T-helper 2 cell treated with Interferon-gamma antibody and Interleukin-4, amounts not matched to agents 5 μg/mL and 100 μg/mL, for 36 hours (primary cell): ENCODE data around the gene CCL21.

Experiments used
- DNase-seq: peaks from one replicate; pipeline ENCODE4 v3.0.0; 2021; ENCODE audit warnings: low spot score
- H3K27ac Mint-ChIP-seq: one replicate; pipeline ENCODE4 v1.8.0; 2021; ENCODE audit warnings: mild to moderate bottlenecking, mixed read lengths
- H3K27me3 Mint-ChIP-seq: one replicate; pipeline ENCODE4 v1.8.0; 2021; ENCODE audit warnings: low read depth, mixed read lengths
- H3K36me3 Mint-ChIP-seq: one replicate; pipeline ENCODE4 v1.8.0; 2021; ENCODE audit warnings: low read depth, mixed read lengths
- H3K4me1 Mint-ChIP-seq: one replicate; pipeline ENCODE4 v1.8.0; 2021; ENCODE audit warnings: low read depth, mixed read lengths
- H3K4me3 Mint-ChIP-seq: one replicate; pipeline ENCODE4 v1.8.0; 2022; ENCODE audit warnings: mild to moderate bottlenecking, moderate library complexity, mixed read lengths
- H3K9me3 Mint-ChIP-seq: one replicate; pipeline ENCODE4 v1.8.0; 2021; ENCODE audit warnings: mixed read lengths

Gene CCL21

DNA sequence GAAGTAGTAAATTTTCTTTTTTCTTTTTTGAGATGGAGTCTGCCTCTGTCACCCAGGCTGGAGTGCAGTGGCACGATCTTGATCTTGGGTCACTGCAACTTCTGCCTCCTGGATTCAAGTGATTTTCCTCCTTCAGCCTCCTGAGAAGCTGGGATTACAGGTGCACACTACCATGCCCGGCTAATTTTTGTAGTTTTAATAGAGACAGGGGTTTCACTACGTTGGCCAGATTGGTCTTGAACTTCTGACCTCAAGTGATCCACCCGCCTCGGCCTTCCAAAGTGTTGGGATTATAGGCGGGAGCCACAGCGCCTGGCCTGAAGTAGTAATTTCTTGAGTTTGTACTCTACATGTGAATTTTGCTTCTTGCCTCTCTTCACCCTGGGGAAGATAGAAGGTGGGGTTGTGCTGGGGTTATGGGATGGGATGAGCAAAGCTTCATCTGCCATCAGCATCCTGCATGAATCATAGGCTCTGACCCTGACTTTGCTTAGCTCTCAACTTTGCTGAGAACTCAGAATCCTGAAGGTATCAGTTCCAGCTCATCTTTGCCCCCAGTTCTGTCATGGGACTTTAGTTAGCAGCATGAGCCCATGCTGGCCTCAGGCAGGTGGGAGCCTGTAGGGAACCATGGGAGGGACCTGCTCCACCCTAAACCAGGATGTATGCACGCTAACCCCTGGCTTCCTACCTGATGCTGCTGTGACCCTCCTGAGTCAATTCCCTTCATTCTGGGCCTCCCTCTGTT is 9.3 kb upstream of the CCL21 start:
- no peak overlapping the region for H3K4me3 Mint-ChIP-seq
- no peaks in the 10 kb centered on the region for H3K9me3 Mint-ChIP-seq
- peaks cover 2% of the 10 kb centered on the region for H3K27me3 Mint-ChIP-seq
- no peak for DNase-seq
- H3K4me1 Mint-ChIP-seq, result no peaks in the 10 kb centered on the region
- no peaks in the 10 kb centered on the region for H3K36me3 Mint-ChIP-seq
- no peak overlapping the region for H3K27ac Mint-ChIP-seq

GRCh38 chr9:34717996-34718614 is 8.2 kb upstream of the CCL21 start:
- peaks cover 8% of the 10 kb centered on the region for H3K27me3 Mint-ChIP-seq
- H3K4me1 Mint-ChIP-seq, result no peaks in the 10 kb centered on the region
- DNase-seq, result no peak
- no peaks in the 10 kb centered on the region for H3K9me3 Mint-ChIP-seq
- no peak overlapping the region for H3K4me3 Mint-ChIP-seq
- no peak overlapping the region for H3K27ac Mint-ChIP-seq
- no peaks in the 10 kb centered on the region for H3K36me3 Mint-ChIP-seq

- Mint-ChIP-seq H3K36me3 (no peaks in the 10 kb centered on the region), H3K9me3 (no peaks in the 10 kb centered on the region), H3K4me1 (no peaks in the 10 kb centered on the region), H3K27ac (no peak overlapping the region), H3K4me3 (no peak overlapping the region), H3K27me3 (peaks cover 20% of the 10 kb centered on the region)
- DNase-seq, result no peak
Observed at GRCh38 chr9:34716711-34717110, 6.8 kb upstream of the CCL21 start.

DNA sequence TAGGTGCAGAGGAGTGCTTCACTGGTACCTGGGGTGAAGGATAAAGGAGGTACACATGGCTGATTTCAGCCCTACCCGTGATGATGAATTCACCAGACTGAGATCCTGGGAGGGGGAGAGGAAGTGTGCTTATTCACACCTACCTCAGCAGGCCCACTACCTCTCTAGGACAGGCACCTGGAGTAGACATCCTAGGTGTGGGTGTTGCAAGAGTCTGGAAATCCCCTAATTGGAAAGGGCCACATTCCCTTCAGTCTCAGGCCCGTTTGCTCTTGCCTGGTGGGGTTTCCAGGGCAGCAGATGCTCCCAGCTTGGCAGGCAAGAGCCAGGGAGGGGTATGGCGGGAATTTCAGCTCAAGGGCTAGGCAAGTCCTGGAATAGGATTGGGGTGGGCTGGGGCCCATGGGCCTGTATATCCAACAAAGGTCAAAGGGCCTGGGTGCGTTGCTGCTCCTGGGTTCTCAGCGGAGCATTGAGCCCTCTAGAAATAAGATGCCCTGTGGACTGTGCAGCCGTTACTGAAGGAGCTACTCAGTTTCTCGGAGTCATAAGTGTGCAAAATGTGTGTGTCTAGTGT is 5.8 kb upstream of the CCL21 start:
- Mint-ChIP-seq H3K27me3 (peaks cover 21% of the 10 kb centered on the region), H3K4me1 (no peaks in the 10 kb centered on the region), H3K9me3 (no peaks in the 10 kb centered on the region), H3K36me3 (no peaks in the 10 kb centered on the region), H3K27ac (no peak overlapping the region), H3K4me3 (no peak overlapping the region)
- no peak for DNase-seq

DNA sequence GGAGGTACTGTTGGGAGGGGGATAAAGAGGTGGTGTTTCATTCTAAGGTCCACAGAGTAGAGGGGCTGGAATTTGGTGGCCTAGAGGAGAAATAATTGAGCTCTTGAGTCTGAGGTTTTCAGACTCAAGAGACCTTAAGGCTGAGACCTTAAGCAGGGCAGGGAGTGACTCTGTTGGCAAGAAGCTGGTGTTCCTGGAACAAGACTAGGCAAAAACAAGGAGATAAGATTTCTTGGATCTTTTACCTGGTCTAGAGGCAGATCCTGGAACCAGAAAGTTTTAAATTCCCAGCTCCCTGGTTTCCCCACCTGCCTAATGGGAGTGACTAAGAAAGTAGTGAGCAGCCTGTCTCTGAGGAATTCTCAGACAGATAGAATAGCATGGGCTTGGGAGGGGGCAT is 4.1 kb upstream of the CCL21 start:
- no peak for DNase-seq
- Mint-ChIP-seq H3K36me3 (no peaks in the 10 kb centered on the region), H3K27ac (no peak overlapping the region), H3K9me3 (no peaks in the 10 kb centered on the region), H3K4me3 (no peak overlapping the region), H3K27me3 (peaks cover 21% of the 10 kb centered on the region), H3K4me1 (no peaks in the 10 kb centered on the region)

GRCh38 chr9:34712140-34712539 is 2.2 kb upstream of the CCL21 start:
- Mint-ChIP-seq H3K4me3 (no peak overlapping the region), H3K27ac (no peak overlapping the region), H3K27me3 (peaks cover 21% of the 10 kb centered on the region), H3K36me3 (no peaks in the 10 kb centered on the region), H3K9me3 (no peaks in the 10 kb centered on the region), H3K4me1 (no peaks in the 10 kb centered on the region)
- no peak for DNase-seq

DNA sequence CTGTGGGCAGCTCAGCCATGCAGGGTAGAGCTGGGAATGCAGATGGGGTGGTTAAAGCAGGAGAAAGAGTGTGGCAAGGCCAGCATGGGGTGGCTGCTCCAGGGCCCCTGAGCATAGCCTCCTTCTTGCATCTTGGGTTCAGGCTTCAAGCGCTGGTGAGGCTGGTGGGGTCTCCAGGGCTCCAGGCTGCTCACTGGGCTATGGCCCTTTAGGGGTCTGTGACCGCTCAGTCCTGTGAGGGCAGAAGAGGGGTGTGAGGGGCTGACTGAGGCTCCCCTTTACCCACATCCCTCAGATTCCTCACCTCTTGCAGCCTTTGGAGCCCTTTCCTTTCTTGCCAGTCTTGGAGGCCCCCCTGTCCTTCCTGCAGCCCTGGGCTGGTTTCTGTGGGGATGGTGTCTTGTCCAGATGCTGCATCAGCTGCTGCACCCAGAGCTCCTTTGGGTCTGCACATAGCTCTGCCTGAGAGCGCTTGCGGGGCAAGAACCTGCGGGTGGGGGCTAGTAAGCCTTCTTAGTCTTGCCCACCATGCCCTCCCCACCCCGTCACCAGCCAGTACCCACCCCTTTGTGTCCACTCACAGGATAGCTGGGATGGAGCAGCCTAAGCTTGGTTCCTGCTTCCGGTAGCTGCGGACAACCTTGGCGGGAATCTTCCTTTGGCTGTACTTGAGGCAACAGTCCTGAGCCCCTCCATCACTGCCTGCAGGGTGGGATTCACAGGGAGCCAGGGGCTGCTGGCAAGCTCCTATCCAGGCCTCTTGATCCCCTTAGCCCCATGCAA is 549 bp downstream of the CCL21 start:
- no peak for DNase-seq
- no peaks in the 10 kb centered on the region for H3K9me3 Mint-ChIP-seq
- no peaks in the 10 kb centered on the region for H3K36me3 Mint-ChIP-seq
- peaks cover 19% of the 10 kb centered on the region for H3K27me3 Mint-ChIP-seq
- no peak overlapping the region for H3K27ac Mint-ChIP-seq
- H3K4me3 Mint-ChIP-seq, result no peak overlapping the region
- no peaks in the 10 kb centered on the region for H3K4me1 Mint-ChIP-seq

GRCh38 chr9:34707130-34707529 is 2.8 kb downstream of the CCL21 start:
- no peaks in the 10 kb centered on the region for H3K36me3 Mint-ChIP-seq
- no peaks in the 10 kb centered on the region for H3K9me3 Mint-ChIP-seq
- no peak overlapping the region for H3K27ac Mint-ChIP-seq
- DNase-seq, result no peak
- H3K4me1 Mint-ChIP-seq, result peaks cover under 1% of the 10 kb centered on the region
- no peak overlapping the region for H3K4me3 Mint-ChIP-seq
- peaks cover 7% of the 10 kb centered on the region for H3K27me3 Mint-ChIP-seq

GRCh38 chr9:34701769-34702736 is 7.9 kb downstream of the CCL21 start:
- Mint-ChIP-seq H3K9me3 (no peaks in the 10 kb centered on the region), H3K36me3 (no peaks in the 10 kb centered on the region), H3K4me3 (peak overlapping the region; percentile 80), H3K27ac (no peak overlapping the region), H3K4me1 (peaks cover 12% of the 10 kb centered on the region), H3K27me3 (peaks cover 27% of the 10 kb centered on the region)
- peak; percentile 69 for DNase-seq

DNA sequence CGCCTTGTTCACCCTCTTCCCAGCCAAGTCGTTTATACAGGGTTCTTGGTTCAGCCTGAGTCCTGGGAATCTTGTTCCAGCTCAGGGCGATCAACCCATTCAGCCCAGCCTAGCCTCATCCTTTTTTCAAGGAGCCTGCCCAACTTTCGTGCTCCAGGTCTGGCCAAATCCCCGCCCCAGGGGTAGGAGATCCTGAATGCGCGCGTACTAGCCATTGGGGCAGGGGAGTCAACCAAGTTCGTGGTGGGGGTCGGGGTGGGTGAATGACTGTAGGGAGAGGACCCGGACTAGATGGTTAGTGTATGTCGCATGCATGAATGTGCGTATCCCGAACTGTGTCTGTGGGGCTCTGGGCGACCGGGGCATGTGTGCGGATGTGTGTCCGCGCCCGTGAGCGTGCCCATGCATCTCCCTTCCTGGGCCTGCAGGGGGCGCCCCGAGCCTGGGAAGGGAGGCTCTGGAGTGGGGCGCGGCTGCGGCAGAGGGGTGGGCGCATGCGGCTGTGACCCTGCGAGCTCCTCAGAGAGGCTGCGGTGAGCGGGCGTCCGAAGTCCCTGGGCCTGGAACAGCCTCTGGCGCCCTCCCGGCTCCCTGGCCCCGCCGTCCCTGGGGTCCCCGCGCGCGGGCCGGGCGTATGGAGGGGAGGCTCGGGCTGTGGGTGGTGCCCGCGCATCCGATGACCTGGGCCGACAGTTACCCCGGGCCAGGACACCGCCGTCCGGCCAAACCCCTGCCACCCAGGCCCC is 8.7 kb downstream of the CCL21 start:
- H3K27me3 Mint-ChIP-seq, result peaks cover 27% of the 10 kb centered on the region
- no peaks in the 10 kb centered on the region for H3K9me3 Mint-ChIP-seq
- peak; percentile 76 for DNase-seq
- no peak overlapping the region for H3K27ac Mint-ChIP-seq
- H3K4me3 Mint-ChIP-seq, result peak overlapping the region; percentile 27
- H3K36me3 Mint-ChIP-seq, result no peaks in the 10 kb centered on the region
- H3K4me1 Mint-ChIP-seq, result peaks cover 12% of the 10 kb centered on the region

GRCh38 chr9:34694811-34695210 is 15.1 kb downstream of the CCL21 start:
- Mint-ChIP-seq H3K9me3 (no peaks in the 10 kb centered on the region), H3K27me3 (peaks cover 9% of the 10 kb centered on the region), H3K4me3 (no peak overlapping the region), H3K36me3 (no peaks in the 10 kb centered on the region), H3K4me1 (no peaks in the 10 kb centered on the region), H3K27ac (no peak overlapping the region)
- DNase-seq, result no peak

- no peak overlapping the region for H3K4me3 Mint-ChIP-seq
- no peaks in the 10 kb centered on the region for H3K27me3 Mint-ChIP-seq
- no peak overlapping the region for H3K27ac Mint-ChIP-seq
- no peaks in the 10 kb centered on the region for H3K4me1 Mint-ChIP-seq
- no peaks in the 10 kb centered on the region for H3K36me3 Mint-ChIP-seq
- no peak for DNase-seq
- H3K9me3 Mint-ChIP-seq, result no peaks in the 10 kb centered on the region
Observed at GRCh38 chr9:34693560-34693959, 16.4 kb downstream of the CCL21 start.

DNA sequence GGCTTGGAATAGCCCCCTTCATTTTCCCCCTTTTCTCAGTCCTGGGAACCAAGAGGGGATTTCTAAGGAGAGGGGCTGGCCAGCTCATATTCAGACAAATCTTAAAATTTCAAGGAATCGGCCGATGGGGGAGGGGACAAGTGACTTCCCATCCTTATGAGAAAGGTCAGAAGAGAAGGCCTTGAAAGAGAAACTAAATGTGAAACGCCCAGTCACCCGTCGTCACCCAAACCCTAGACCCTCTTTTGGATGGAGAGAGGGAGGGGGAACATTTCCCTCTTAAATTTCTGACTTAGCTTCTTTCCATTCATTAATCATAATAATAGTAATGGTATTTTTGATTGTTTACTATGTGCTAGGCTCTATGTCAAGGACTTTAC is 18.0 kb downstream of the CCL21 start:
- no peaks in the 10 kb centered on the region for H3K27me3 Mint-ChIP-seq
- no peaks in the 10 kb centered on the region for H3K9me3 Mint-ChIP-seq
- no peak for DNase-seq
- no peak overlapping the region for H3K4me3 Mint-ChIP-seq
- H3K27ac Mint-ChIP-seq, result no peak overlapping the region
- H3K4me1 Mint-ChIP-seq, result no peaks in the 10 kb centered on the region
- no peaks in the 10 kb centered on the region for H3K36me3 Mint-ChIP-seq
